GM12864 (cell line): ENCODE results near the gene PRKAB1.
"Not testable (repeated sequence)": the region's sequence is repeated elsewhere in the genome, so short reads cannot be mapped to it uniquely, and the experiment has no call there.

Experiments
- DNase-seq: peaks from one replicate; pipeline ENCODE4 v3.0.0-alpha.2; 2011; ENCODE audit warnings: low read depth
- H3K4me3 ChIP-seq: 2 replicates; pipeline ENCODE4 v1.5.1; 2011; ENCODE audit warnings: mild to moderate bottlenecking, low read depth, low read length, control low read depth
- CTCF ChIP-seq: IDR thresholded peaks from 2 replicates; pipeline ENCODE4 v1.5.1; 2011; ENCODE audit warnings: low read depth, mild to moderate bottlenecking, moderate library complexity, low read length, control low read depth, inconsistent platforms; ENCODE audit errors: missing control alignments

The PRKAB1 gene

GRCh38 chr12:119667577-119668323 lies at the start of gene PRKAB1:
Gene PRKAB1 (plus strand): TSS chr12:119668133. CDS start chr12:119668245, 112 bp downstream.
- DNase-seq, result peak; percentile 97
- TF ChIP-seq CTCF, result peak; percentile 78
- peak within 1 kb of the TSS; percentile 81 for H3K4me3 ChIP-seq

- H3K4me3 ChIP-seq, DNase-seq: not testable (repeated sequence)
These were observed 49.5 kb upstream of the PRKAB1 start for GRCh38 chr12:119618328-119618896.

- no peak for DNase-seq
- no peak for TF ChIP-seq CTCF
- no peak overlapping the region for H3K4me3 ChIP-seq
These were observed 47.4 kb upstream of the PRKAB1 start for GRCh38 chr12:119620490-119620889.

GRCh38 chr12:119621878-119622277 lies 46.1 kb upstream of the PRKAB1 start:
- H3K4me3 ChIP-seq, result no peak overlapping the region

GRCh38 chr12:119624966-119625365 lies 43.0 kb upstream of the PRKAB1 start:
- no peak for DNase-seq
- no peak for TF ChIP-seq CTCF
- H3K4me3 ChIP-seq, result no peak overlapping the region

More at GRCh38 chr12:119621878-119622277, 46.1 kb upstream of the PRKAB1 start:
- DNase-seq, result no peak
- TF ChIP-seq CTCF, result no peak

- no peak overlapping the region for H3K4me3 ChIP-seq
- no peak for DNase-seq
These were observed 40.8 kb upstream of the PRKAB1 start for GRCh38 chr12:119627019-119627643.

More at GRCh38 chr12:119627019-119627643, 40.8 kb upstream of the PRKAB1 start:
- no peak for TF ChIP-seq CTCF
